Measurements from ENCODE around the gene KLHL18.
"Not testable (repeated sequence)": the region's sequence is repeated elsewhere in the genome, so short reads cannot be mapped to it uniquely, and the experiment has no call there.

Gene KLHL18

DNA sequence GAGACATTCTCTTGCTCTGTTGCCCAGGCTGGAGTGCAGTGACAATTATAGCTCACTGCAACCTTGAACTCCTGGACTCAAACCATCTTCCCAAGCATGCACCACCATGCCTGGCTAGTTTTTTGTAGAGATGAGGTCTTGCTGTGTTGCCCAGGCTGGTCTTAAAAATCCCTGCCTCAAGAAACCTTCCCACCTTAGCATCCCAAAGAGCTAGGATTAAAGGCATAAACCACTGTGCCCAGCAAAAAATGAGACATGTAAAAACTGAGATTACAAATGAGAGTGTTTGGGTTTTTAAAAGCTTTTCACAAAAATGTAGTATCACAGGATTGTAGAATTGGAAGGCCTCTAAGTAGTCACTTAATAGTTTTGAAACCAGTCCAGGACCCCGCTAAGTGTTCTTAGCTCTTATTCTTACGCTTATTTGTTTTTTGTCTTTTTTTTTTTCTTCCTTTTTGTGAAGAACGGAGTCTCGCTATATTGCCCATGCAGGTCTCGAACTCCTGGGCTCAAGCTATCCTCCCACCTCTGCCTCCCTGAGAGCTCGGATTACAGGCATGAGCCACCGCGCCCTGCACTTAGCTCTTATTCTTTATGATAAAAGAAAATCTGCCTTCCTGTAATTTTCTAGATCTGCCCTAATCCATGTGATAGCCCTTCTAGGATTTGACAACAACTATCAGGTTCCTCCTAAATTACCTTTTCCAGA, 31.5 kb downstream of the KLHL18 start:
- no peak for ATAC-seq

DNA sequence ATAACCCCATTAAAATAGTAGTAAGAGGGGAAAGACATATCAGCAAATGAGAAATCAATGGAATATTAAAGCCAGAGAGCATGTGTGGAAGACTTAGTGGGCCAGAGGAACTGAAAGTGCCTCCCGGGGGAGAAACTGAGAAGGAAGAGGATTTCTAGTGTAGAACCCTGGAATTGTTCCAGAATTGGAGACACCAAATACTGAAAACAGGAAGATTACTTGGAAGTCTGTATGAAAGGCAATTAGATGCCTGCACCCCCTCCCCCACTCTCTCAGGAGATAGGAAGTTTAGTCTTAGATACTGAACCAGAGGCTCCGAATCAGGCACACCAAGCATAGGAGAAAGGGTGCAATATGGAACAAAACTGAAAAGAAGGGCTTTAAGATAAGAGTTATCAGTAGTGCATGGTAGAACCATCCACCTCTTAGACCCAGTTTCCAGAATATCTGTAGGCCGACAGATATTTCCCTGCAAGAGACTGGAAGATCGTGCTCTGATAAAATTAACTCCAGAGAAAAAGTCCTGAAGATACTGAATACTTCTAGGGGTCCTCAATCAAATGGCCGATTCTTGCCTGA, 32.4 kb downstream of the KLHL18 start:
- no peak for ATAC-seq

DNA sequence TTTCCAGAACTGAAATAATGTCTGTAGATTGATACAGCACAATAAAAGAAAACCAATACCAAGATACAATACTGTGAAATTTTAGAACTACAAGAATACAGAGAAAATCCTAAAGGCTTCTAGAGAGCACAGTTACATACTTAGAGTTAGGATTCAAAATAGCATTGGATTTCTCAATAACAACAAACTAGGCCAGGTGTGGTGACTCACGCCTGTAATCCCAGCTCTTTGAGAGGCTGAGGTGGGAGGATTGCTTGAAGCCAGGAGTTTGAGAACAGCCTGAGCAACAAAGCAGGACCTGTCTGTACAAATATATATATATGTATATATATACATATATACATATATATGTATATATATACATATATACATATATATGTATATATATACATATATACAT, 33.4 kb downstream of the KLHL18 start:
- not testable (repeated sequence) for ATAC-seq

DNA sequence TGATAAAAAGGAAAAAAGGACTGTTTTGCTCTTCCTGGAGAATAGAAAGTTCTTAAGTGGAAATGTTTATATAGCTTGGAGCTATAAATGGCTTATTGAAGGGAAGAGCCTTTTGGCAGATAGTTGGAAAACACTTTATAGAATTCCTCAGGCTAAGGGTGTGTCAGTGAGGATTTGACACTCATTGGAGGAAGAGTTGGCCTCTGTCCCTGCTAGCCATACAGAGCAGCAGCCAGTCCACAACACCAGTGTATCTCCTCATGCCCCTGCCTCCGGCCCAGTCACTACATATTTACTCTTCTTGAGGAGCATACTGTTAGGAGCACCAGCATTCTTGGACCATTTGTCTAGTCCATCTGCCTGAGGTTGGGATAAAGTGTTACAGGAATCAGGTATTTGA, 36.2 kb downstream of the KLHL18 start:
- ATAC-seq = no peak

DNA sequence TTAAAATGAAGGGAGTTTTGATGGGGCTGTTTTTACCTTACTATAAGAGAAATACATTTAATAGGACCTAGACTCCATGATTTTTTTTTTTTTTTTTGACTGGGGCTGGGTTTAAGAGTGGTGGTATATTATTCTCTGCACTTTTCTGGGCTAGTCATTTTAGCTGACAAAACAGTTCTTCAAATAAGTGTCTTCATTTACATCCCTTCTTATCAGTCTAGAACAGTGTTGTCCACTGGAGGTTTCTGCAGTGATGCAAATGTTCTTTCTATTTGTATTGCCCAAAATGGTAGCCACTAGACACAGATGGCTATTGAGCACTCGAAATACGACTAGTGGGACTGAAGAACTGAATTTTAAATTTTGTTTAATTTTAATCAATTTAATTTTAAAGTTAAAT, 37.2 kb downstream of the KLHL18 start:
- no peak for ATAC-seq

DNA sequence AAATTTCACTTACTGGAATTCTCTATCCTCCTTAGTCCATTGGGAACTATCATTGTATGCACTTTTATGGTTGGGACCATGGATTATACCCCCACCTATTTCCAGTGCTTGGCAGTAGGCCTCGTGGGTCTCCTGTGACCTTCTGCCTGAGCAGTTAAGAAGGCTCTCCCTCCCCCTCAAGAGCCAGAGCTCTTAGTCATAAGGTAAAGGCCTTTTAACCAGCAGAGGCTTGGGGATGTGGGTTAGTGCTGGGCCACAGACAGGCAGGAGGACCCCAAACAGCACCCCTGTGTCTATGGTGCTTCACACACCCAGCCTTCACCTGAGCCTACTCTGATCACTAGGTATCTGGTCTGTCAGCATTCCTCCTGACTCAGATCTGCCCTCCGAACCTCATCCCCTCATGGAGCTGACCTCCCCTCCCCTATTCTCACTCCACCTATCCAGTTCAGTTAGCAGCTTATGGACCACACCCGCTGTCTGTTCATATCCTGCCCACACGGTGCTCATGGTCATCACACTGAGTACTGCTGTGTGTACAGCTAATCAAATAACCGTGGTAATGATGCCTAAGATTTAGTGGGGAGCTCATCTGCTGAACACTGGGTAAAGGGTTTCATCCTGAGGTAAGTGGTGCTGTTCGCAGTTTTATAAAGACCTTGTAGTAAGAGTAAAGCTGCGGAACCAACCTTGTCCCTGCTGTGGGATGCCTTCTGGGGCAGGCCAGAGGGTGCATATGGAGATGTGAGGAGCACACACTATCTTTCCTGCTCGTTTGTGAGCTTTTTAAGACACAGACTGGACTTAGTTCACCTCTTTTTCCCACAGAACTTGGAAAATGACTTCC, 40.9 kb downstream of the KLHL18 start:
- ATAC-seq = no peak

DNA sequence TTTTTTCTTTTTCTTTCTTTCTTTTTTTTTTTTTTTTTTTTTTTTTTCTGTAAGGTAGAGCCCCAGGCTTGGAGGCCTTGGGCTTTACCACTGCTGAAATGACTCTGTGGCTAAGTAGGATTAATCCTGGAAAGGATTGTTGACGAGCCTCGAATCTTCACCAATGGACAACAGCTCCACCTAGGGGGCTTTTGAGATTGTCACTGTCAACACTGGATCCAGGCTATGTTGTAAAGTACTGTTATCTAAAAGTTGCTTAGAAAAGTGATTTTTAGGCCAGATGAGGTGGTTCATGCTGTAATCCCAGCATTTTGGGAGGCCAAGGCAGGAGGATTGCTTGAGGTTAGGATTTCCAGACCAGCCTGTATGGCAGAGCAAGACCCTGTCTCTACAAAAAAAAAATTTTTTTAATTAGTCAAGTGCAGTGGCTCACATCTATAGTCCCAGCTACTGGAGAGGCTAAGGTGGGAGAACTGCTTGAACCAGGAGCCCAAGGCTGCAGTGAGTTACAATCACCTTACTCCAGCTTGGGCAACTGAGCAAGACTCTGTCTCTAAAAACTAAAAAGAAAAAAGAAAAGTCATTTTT, 41.6 kb downstream of the KLHL18 start:
- ATAC-seq = peak; percentile 38 to 66

DNA sequence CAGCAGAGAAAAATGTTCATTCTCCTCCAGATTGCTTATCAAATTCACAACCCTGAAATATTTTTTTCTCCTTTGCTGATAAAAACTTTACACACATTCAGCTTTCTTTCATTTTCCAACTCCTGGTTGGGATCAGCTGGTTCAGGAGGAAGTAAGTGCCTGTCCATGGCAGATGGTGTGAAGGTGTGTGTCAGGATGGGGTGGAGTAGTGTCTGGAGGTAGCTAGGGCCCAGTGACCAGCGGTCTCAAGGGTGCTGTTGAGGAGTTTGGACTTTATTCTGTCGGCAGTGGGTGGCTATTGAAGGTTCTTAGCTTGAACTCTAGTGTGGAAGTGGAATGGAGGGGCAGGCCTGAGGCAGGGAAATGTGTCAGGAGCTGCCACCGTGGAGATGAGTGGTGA, 51.2 kb downstream of the KLHL18 start:
- no peak for ATAC-seq

DNA sequence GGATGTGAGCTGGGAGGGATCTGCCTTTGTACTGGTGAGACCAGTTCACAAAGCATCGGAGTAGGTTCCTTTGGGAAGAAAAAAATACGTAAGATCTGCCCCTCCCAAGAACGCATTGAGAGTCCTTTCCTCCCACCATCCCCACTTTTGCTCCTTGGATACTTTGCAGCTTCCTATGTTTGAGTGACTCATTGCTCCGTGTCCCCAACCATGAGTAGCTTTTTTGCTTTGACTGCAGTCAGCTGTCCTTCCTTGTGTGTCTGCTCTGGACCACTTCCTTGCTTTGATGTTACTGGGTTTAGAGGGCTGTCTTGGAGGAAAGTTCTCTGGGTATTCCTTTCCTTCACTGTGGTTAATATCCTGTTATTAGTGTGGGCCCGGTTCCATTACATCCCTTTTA, 54.9 kb downstream of the KLHL18 start:
- no peak for ATAC-seq

DNA sequence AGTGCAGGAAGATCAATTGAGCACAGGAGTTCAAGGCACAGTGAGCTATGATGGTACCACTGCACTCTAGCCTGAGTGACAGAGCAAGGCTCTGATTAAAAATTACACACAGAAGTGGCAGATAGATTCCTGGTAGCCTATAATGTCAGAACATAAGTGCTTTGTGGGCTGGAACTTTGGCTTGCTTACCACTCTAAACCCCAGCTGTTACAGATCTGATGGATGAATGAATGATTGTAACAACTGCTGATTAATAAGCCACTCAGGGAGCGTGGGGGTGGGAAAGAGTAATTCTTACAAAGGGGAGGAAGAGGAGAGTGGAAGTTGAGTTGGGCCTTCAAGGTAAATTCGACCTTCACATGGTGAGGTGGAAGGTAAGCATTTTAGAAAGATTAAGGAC, 57.2 kb downstream of the KLHL18 start:
- no peak for ATAC-seq

DNA sequence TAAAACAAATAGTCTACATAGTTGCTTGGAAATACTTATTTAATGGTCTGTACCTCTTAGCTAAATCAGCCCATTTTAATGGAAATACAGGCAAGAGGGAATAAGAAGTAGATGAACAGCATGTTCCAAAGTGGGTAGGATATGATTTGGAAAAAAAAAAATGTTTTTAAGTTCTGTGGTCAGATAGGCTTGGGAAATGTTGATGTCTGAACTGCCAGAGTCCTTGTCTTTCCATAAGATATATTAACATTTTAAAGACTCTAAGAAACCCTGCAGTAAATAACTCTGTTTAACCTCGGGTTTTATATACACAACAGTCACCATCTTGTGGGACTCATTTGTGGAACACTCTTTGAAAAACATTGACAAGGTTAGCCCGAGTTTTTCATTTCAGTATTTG, 58.1 kb downstream of the KLHL18 start:
- ATAC-seq = no peak

DNA sequence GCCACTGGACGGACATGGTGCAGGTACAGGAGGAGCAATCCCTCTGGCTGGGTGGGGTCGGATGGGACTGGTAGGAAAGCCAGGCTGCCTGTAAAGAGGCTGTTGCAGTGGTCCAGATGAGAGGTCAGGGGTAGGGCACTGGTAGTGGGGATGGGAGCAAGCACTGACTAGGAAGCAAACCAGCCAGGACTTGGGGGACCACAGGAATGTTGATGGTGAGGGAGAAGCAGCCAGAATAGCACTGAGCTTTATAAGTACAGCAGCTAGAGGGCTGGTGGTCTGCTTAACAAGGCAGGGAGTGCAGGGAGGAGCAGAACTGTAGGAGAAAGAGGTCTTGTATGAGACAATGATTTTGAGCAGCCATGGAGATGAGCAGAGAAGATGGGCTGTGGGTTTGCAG, 59.4 kb downstream of the KLHL18 start:
- no peak for ATAC-seq

DNA sequence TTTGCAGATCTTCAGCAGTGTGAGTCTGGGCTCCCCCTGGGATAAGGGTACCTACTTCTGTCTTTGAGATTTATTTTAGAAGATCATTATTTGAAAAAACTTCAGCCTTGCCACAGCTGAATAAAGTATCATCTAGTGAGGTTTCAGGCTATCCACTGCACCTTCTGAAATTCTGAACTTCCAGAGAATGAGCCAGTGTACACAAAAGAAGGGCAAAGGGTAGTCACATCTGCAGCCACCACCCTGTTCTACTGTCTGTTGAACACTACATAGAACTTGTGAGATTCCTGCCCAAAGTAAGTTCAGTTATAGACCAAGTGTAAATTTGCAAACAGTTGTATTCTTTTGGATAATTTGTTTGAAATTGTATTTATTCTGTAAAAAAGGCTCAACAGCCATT, 60.1 kb downstream of the KLHL18 start:
- no peak for ATAC-seq

DNA sequence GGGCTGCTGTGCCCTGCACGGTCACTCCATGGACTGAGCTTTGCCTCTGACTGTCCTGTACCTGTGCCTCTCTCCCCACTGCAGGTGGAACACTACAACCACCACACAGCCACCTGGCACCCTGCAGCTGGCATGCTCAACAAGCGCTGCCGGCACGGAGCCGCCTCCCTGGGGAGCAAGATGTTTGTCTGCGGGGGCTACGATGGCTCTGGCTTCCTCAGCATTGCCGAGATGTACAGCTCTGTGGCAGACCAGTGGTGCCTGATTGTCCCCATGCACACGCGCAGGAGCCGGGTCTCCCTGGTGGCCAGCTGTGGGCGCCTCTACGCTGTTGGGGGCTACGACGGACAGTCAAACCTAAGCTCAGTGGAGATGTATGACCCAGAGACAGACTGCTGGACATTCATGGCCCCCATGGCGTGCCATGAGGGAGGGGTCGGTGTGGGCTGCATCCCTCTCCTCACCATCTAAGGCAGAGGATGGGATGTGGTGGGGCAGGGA, 60.8 kb downstream of the KLHL18 start:
- no peak for ATAC-seq

DNA sequence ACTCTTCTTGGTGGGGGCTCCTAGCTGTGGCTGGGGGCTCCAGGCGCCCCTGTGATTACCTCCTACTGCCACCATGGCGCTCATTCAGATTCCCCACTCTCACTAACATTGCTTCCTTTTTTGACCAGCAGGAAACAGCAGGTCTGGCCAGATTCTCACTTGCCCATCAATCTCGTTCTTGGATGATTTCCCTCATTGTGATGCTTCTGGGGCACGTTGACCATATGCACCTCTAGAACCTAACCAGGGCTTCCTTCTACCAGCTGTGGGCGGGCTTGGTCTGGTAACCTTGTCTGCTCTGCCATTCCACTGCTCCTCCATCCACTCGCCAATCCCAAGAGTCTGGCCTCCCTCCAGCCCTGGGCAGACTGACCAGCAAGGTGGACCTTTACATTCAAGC, 62.2 kb downstream of the KLHL18 start:
- no peak for ATAC-seq

DNA sequence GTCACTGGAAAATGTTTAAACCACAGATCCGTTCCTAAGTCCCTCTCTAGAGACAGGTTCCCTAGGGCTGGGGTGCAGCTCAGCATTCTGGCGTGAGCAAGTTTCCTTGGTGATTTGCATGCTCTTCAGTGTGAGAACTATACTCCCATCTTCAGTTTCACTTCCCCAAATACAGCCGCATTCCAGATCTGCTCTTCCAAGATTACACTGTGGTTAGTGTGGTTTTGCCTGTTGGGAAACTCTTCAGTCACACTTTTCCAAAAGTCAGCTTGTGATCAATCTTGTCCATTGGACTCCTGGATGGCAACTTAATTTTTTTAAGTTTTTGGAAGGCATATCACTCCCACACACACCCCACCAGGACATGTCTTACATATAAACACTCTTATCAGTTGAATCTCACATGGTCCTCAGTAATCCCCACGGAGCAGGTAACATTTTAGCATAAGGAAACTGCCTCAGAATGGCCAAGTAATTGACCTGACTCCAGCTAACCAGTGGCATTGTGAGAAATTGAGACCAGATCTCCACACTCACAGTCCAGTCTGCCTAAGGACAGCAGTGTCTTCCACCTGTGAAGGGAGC, 64.6 kb downstream of the KLHL18 start:
- ATAC-seq = no peak

DNA sequence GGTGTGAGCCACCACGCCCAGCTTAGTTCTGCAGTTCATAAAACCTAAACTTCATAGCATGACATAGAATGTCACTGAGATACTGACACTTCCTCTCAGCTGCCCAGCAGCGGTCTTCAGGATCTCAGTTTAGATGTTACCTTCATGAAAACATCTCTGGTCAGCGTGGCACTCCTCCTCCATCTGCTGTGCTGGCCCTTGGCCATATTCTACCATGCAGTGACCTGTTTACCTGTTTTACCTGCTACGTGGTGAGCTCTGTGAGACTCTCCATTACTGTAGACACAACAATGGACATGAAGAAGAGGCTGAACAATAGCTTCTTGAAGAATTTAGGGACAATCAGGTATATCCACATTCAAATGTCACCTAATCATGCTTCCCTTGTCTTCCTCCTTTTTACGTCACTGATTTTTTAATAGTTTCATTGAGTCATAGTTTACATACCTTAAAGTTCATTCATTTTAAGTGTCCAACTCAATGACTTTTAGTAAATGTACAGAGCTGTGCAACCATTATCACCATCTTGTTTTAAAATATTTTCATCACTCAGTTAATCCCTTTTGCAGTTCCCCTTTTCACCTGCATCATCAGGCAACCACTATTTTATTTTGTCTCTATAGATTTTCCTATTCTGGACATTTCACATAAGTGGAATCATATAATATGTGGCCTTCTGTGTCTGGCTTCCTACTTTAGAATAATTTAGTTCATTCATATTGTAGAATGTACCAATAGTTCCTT, 65.8 kb downstream of the KLHL18 start:
- no peak for ATAC-seq

DNA sequence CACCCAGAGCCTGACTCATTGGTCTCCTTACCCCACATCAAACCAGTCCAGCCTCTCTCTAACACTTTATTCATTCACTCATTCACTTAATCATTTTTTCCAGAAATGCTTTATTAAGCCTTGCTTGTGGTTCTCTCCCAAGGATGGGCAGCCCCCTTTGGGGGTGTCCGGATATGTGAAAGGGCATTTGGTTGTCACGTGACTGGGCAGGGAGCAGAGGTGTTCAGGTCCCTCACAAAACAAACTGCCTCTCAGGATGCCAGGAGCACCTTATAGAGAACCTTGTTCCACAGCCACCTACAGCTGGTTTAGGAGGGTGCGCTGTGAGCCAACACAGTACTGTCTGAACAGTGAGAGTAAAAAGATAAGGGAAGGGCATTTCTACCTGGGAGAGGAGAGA, 72.3 kb downstream of the KLHL18 start:
- no peak for ATAC-seq

DNA sequence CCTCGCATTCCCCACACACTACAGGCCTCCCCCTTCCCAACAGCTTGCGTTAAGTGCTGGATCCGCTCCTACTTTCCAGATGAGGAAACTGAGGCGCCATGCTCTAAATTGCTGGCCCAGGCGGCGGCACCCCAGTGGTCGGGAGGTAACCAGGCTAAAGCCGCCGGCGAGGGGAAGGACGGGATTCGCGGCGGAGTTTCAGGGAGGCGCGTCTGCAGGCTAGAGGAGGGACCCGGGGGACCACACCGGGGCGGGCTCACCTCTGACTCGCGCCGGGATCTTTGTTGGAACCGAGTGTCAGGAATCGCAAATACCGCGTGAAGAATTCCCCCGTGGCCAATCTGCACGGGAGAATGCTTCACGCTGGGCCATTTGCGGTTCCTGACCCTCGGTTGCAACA, 73.5 kb downstream of the KLHL18 start:
- ATAC-seq = no peak

DNA sequence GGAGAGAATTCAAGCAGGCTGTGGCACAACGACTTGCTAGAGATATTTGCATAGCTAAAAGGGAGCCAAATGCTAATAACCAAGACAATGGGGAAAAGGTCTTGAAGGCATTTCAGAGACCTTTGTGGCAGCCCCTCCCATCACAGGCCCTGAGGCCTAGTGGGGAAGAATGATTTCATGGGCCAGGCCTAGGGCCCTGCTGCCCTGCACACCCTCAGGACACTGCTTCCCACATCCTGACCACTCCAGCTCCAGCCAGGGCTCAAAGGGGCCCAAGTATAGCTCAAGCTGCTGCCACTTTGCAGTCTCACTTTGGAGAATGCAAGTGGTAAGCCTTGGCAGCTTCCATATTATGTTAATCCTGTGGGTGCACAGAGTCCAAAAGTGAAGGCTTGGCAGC, 76.6 kb downstream of the KLHL18 start:
- ATAC-seq = no peak

DNA sequence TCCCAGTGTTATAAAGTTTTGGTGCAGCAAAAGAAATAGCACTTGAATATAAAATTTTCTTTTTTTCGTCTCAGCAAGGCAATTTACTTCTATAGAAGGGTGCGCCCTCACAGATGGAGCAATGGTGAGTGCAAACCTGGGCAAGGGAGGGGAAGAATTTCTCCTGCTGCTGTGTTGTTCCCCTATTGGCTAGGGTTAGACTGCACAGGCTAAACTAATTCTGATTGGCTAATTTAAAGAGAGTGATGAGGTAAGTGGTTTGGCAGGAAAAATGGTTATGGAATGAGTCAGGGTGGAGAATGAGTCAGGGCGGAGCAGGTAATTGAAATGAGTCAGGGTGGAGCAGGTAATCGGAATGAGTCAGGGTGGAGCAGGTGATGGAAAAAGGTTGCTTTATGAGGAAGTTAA, 77.4 kb downstream of the KLHL18 start:
- peak; percentile 44 to 56 for ATAC-seq

DNA sequence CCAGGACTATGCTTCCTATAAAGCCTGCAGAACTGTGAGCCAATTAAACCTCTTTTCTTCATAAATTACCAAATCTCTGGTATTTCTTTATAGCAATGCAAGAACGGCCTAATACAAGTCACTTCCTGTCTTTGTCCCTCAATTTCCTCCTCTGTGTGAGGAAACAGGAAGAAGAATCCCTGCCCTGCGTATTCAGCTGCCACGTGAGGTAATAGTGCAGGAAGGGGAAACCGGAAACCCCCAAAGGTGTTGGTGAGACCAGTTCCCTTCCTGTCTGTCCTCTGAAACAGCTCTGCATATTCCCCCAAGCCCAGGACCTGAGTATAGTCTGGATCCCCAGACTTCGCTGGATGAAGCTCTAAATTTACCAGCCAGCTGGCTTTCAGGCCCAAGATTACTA, 80.0 kb downstream of the KLHL18 start:
- peak in 1 of 2 donors; percentile 24 for ATAC-seq
